ENCODE data around the gene FAM120A. TPM values are rescaled to one million over a fixed set of nuclear protein-coding genes. Genes with fewer than 3 reads are reported as not detected.

FAM120A gene
- total and polyA plus RNA-seq, 9 of the 15 experiments (the other 6 are each of a cell fraction or from before 2014, with no cell fraction given) = 8.7 to 71.0 (median 42.2) TPM

DNA sequence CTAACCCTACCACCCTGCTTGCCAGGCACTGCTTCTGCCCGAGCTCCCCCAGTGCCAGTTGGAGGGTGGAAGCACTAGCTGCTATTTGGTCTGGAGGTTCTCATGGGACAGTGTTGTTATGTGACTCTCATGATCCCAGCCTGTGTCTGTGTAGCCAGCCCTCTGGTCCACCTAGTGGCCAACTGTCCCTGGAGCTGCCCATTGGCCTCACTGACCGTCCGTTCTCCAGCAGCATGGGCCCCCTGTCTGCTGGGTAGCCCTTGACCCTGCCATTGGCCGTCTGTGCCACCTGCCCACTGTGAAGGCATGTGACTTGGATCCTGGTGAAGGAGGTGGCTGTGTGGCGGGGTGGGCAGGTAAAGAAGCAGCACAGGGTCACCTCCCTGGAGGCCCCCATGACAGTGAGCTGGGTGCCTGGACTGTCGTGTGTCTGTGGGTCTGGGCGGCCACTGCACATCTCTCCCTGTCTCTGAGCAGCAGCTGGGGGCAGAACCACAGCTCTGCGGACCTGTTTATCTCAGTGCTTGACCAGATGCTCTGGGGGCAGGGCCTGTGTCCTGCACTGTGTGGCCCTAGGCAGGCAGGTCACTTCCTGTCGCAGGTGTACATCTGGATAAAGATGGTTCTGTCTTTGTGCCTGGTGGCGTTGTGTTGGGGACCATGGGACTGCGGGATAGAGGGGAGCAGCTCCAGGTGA is 136.3 kb downstream of the FAM120A start:
- Histone ChIP-seq H3K27me3 (ENCODE audit: control insufficient read depth in 2 of 2, insufficient read depth in 2 of 2, low read length in 2 of 2) (no peaks in the 10 kb centered on the region), H3K27ac (ENCODE audit: extremely low read depth, low read depth, low read length) (no peak overlapping the region), H3K79me2 (ENCODE audit: control insufficient read depth, insufficient read depth, low read length) (peaks cover 27% of the 10 kb centered on the region), H3K9me3 (replicated peaks; ENCODE audit: control insufficient read depth, insufficient read depth, low read depth, low read length) (no peaks in the 10 kb centered on the region), H3K4me3 (no peak overlapping the region), H3K9ac (ENCODE audit: insufficient read depth in 1 of 2, low read depth in 2 of 2, low read length in 2 of 2) (peak overlapping the region in 1 of 2 experiments; percentile 47; a peak in 2 of 4 replicates), H3K36me3 (ENCODE audit: control insufficient read depth, insufficient read depth, low read length) (no peaks in the 10 kb centered on the region), H2AFZ (ENCODE audit: low read depth, low read length) (no peak overlapping the region), H3K4me2 (ENCODE audit: insufficient read depth, low read length) (no peak overlapping the region), H4K20me1 (replicated peaks; ENCODE audit: control insufficient read depth, insufficient read depth, low read length) (peaks cover 11% of the 10 kb centered on the region; the same call in 1 of the 2 replicates), H3K4me1 (replicated peaks in 1 of 2; ENCODE audit: control insufficient read depth in 2 of 2, insufficient read depth in 2 of 2, low read length in 2 of 2) (peaks cover 6 to 17% of the 10 kb centered on the region in 2 experiments; a peak in 4 of 5 replicates), H3K9me1 (ENCODE audit: control insufficient read depth, insufficient read depth, low read length) (no peaks in the 10 kb centered on the region)
- FAIRE-seq = peak; percentile 63
- ATAC-seq = peak; percentile 81
- ChIA-PET POLR2A (interaction anchor here (0.6 kb wide), 1 partner anchor 9 kb away, joined by 5 read pairs; no protein-coding TSS in a partner anchor), CTCF (ENCODE audit: low intra/inter-chr PET ratio) (no interaction called here)
- TF ChIP-seq GATA2 (CRISPR knock-in tag; IDR thresholded peaks at IDR 0.05) = peak; percentile 19; the same call in 1 of the 2 replicates
- no peak for TF ChIP-seq SRSF1 (IDR thresholded peaks at IDR 0.05; ENCODE audit: low read depth, low read length)
- TF ChIP-seq ZNF316 (IDR thresholded peaks at IDR 0.05) = no peak
- no peak for TF ChIP-seq ZNF146 (CRISPR knock-in tag; IDR thresholded peaks at IDR 0.05; ENCODE audit: unreplicated experiment)
- peak; percentile 63 for TF ChIP-seq CBFA2T2 (conservative IDR thresholded peaks at IDR 0.05)
- TF ChIP-seq TAL1 (IDR thresholded peaks at IDR 0.05) = peak; percentile 31; the same call in 1 of the 2 replicates
- peak; percentile 82 for TF ChIP-seq CBFA2T3 (IDR thresholded peaks at IDR 0.05)
- TF ChIP-seq, protein P1, sequence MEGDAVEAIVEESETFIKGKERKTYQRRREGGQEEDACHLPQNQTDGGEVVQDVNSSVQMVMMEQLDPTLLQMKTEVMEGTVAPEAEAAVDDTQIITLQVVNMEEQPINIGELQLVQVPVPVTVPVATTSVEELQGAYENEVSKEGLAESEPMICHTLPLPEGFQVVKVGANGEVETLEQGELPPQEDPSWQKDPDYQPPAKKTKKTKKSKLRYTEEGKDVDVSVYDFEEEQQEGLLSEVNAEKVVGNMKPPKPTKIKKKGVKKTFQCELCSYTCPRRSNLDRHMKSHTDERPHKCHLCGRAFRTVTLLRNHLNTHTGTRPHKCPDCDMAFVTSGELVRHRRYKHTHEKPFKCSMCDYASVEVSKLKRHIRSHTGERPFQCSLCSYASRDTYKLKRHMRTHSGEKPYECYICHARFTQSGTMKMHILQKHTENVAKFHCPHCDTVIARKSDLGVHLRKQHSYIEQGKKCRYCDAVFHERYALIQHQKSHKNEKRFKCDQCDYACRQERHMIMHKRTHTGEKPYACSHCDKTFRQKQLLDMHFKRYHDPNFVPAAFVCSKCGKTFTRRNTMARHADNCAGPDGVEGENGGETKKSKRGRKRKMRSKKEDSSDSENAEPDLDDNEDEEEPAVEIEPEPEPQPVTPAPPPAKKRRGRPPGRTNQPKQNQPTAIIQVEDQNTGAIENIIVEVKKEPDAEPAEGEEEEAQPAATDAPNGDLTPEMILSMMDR (IDR thresholded peaks at IDR 0.05 in 2 of 3, conservative IDR thresholded peaks at IDR 0.05 in 1 of 3; ENCODE audit: insufficient read depth in 2 of 3, low read depth in 1 of 3, low read length in 3 of 3) = peak; percentile 42 to 57 (median 46); a peak in 5 of 6 replicates
- peak; percentile 56; the same call in 1 of the 2 replicates for TF ChIP-seq TCF3 (CRISPR knock-in tag; IDR thresholded peaks at IDR 0.05)
- no peak for TF ChIP-seq HDAC3 (IDR thresholded peaks at IDR 0.05; ENCODE audit: borderline replicate concordance, partially characterized antibody)
- peak in 1 of 2 experiments; percentile 4; a peak in 1 of 4 replicates for TF ChIP-seq RAD21 (CRISPR knock-in tag; conservative IDR thresholded peaks at IDR 0.05 in 1 of 2, IDR thresholded peaks at IDR 0.05 in 1 of 2)
- peak in 2 of 4 experiments; percentile 42 to 44 for DNase-seq (ENCODE audit: extremely low read depth in 1 of 4, low spot score in 3 of 4)
- intact Hi-C loops (cut with micrococcal nuclease) = no loop called here
- no TSS peak for BruUV-seq (replicated peaks)
- in situ Hi-C loops (cut with MboI) = no loop called here
- WGBS (ENCODE audit: insufficient coverage, low coverage, missing lambda C conversion rate) = 43% methylated on average over 11 of the region's 11 CpGs
